GM23338 (cell line): Measurements from ENCODE around the gene ADGRB2. TPM values are rescaled to one million over a fixed set of nuclear protein-coding genes. Genes with fewer than 3 reads are reported as not detected.
A peak's percentile ranks its signal among the peaks of the same experiment; 100 is the strongest.

ENCODE experiments used
- ATAC-seq: fragments of 200-7000 bp; cut with Tn5 transposase; 3 replicates; pipeline ENCODE4 v1.9.1; 2020
- DNase-seq: peaks from one replicate; pipeline ENCODE4 v3.0.0-alpha.2; 2015; ENCODE audit warnings: low spot score
- H2AFZ ChIP-seq: fragments of 200-600 bp; sonication (generic); 2 replicates; pipeline ENCODE4 v1.8.0; 2016; ENCODE audit warnings: antibody characterized with exemption, mild to moderate bottlenecking, moderate library complexity
- H3F3A ChIP-seq: fragments of 200-600 bp; sonication (generic); replicated peaks from 2 replicates; pipeline ENCODE4 v1.8.0; 2017; ENCODE audit warnings: antibody characterized with exemption, mixed run types, low read depth
- H3K27ac ChIP-seq: fragments of 200-600 bp; sonication (generic); 2 replicates; pipeline ENCODE4 v1.6.1; 2016; ENCODE audit warnings: low read depth
- H3K27me3 ChIP-seq: fragments of 200-600 bp; sonication (generic); 2 replicates; pipeline ENCODE4 v1.8.0; 2016; ENCODE audit warnings: mild to moderate bottlenecking, mixed run types, moderate library complexity; ENCODE audit not compliant: insufficient read depth
- H3K36me3 ChIP-seq: fragments of 200-600 bp; sonication (generic); 2 replicates; pipeline ENCODE4 v1.8.0; 2016; ENCODE audit warnings: mild to moderate bottlenecking; ENCODE audit not compliant: insufficient read depth
- H3K4me1 ChIP-seq: fragments of 200-600 bp; sonication (generic); 2 replicates; pipeline ENCODE4 v1.8.0; 2016; ENCODE audit warnings: mild to moderate bottlenecking, moderate library complexity; ENCODE audit not compliant: insufficient read depth
- H3K4me2 ChIP-seq: fragments of 200-600 bp; sonication (generic); 2 replicates; pipeline ENCODE4 v1.7.1; 2017; ENCODE audit warnings: mixed run types
- H3K4me3 ChIP-seq: fragments of 200-600 bp; sonication (generic); 2 replicates; pipeline ENCODE4 v1.6.1; 2016; ENCODE audit warnings: mixed run types
- H3K79me2 ChIP-seq: fragments of 200-600 bp; sonication (generic); replicated peaks from 2 replicates; pipeline ENCODE4 v1.8.0; 2017; ENCODE audit warnings: mild to moderate bottlenecking; ENCODE audit not compliant: insufficient read depth
- H3K9me2 ChIP-seq: fragments of 200-600 bp; sonication (generic); 2 replicates; pipeline ENCODE4 v1.8.0; 2017; ENCODE audit not compliant: insufficient read depth
- H4K20me1 ChIP-seq: fragments of 200-600 bp; sonication (generic); replicated peaks from 2 replicates; pipeline ENCODE4 v1.8.0; 2017; ENCODE audit warnings: mild to moderate bottlenecking; ENCODE audit not compliant: insufficient read depth
- H3K27ac Mint-ChIP-seq: 2 replicates; pipeline ENCODE4 v1.8.0; 2020; ENCODE audit warnings: inconsistent platforms, mild to moderate bottlenecking, moderate library complexity, mixed read lengths
- H3K27me3 Mint-ChIP-seq: 3 replicates; pipeline ENCODE4 v1.8.0; 2022; ENCODE audit warnings: low read depth, mild to moderate bottlenecking, moderate library complexity, mixed read lengths, inconsistent platforms; ENCODE audit not compliant: insufficient read depth, poor library complexity
- H3K36me3 Mint-ChIP-seq: 3 replicates; pipeline ENCODE4 v1.8.0; 2021; ENCODE audit warnings: low read depth, mild to moderate bottlenecking, inconsistent platforms, moderate library complexity, mixed read lengths
- H3K4me1 Mint-ChIP-seq: 3 replicates; pipeline ENCODE4 v1.8.0; 2020; ENCODE audit warnings: mild to moderate bottlenecking, inconsistent platforms, mixed read lengths
- H3K4me3 Mint-ChIP-seq: 3 replicates; pipeline ENCODE4 v1.8.0; 2021; ENCODE audit warnings: moderate library complexity, mild to moderate bottlenecking, inconsistent platforms, mixed read lengths
- H3K9me3 Mint-ChIP-seq: 3 replicates; pipeline ENCODE4 v1.8.0; 2020; ENCODE audit warnings: moderate library complexity, mild to moderate bottlenecking, inconsistent platforms, mixed read lengths
- CREB1 ChIP-seq: fragments of 250-450 bp; sonication (Bioruptor Pico); IDR thresholded peaks from 2 replicates; pipeline ENCODE4 v1.5.0; 2020; ENCODE audit warnings: low read depth, mild to moderate bottlenecking, moderate library complexity
- EZH2 ChIP-seq: fragments of 200-600 bp; sonication (generic); IDR thresholded peaks from one replicate; pipeline ENCODE4 v1.8.0; 2017; ENCODE audit warnings: antibody characterized with exemption, mild to moderate bottlenecking, low read depth; ENCODE audit not compliant: unreplicated experiment
- EZH2phosphoT487 ChIP-seq: fragments of 200-600 bp; sonication (generic); IDR thresholded peaks from one replicate; pipeline ENCODE4 v1.8.1; 2018; ENCODE audit warnings: antibody characterized with exemption; ENCODE audit not compliant: unreplicated experiment
- JUNB ChIP-seq: IDR thresholded peaks from one replicate; pipeline ENCODE4 v1.6.1; 2016; ENCODE audit warnings: antibody characterized with exemption; ENCODE audit not compliant: unreplicated experiment
- NANOG ChIP-seq: IDR thresholded peaks from 2 replicates; pipeline ENCODE4 v1.6.1; 2016; ENCODE audit warnings: antibody characterized with exemption, borderline replicate concordance
- POLR2AphosphoS5 ChIP-seq: IDR thresholded peaks from 2 replicates; pipeline ENCODE4 v1.6.1; 2016; ENCODE audit warnings: antibody characterized with exemption, low read depth
- REST ChIP-seq: IDR thresholded peaks from one replicate; pipeline ENCODE4 v1.6.1; 2018; ENCODE audit warnings: antibody characterized with exemption; ENCODE audit not compliant: unreplicated experiment
- STAT1 ChIP-seq: IDR thresholded peaks from one replicate; pipeline ENCODE4 v1.6.1; 2016; ENCODE audit warnings: antibody characterized with exemption; ENCODE audit not compliant: unreplicated experiment
- ZNF114 ChIP-seq: fragments of 250-450 bp; sonication (Bioruptor Pico); IDR thresholded peaks from 2 replicates; pipeline ENCODE4 v1.5.0; 2020; ENCODE audit warnings: mild to moderate bottlenecking, moderate library complexity
- ZNF331 ChIP-seq: fragments of 250-450 bp; sonication (Bioruptor Pico); IDR thresholded peaks from 2 replicates; pipeline ENCODE4 v1.5.0; 2020; ENCODE audit warnings: low read depth, mild to moderate bottlenecking, moderate library complexity
- ZNF462 ChIP-seq: fragments of 250-450 bp; sonication (Bioruptor Pico); IDR thresholded peaks from 2 replicates; pipeline ENCODE4 v1.5.0; 2020; ENCODE audit warnings: mild to moderate bottlenecking, moderate library complexity
- polyA plus RNA-seq: library from polyadenylated mRNA; unstranded; fragments of >200 nt; fragmentation: Nextera tagmentation; extraction: Ambion mirVana; gene quantifications from 2 replicates; pipeline ENCODE4 v1.2.1, GENCODE V29; 2016
- total RNA-seq: library from RNA; depleted of rRNA; stranded (reverse); fragments of >200 nt; shearing (Covaris generic); gene quantifications from 2 replicates; pipeline ENCODE4 v1.2.3, GENCODE V29; 2014
- TF ChIP-seq, protein P1 (sequence below): IDR thresholded peaks from 2 replicates; pipeline ENCODE4 v1.6.1; 2016; ENCODE audit warnings: antibody characterized with exemption
- TF ChIP-seq, protein P2 (sequence below), 2 experiments: fragments of 200-600 bp in 1 of 2; sonication (generic) in 1 of 2; conservative IDR thresholded peaks; 2 replicates each; pipeline versions ENCODE4 v1.5.1 to v1.6.1; 2016 to 2017; ENCODE audit warnings: antibody characterized with exemption in 2 of 2, low read depth in 2 of 2, mild to moderate bottlenecking in 2 of 2, moderate library complexity in 1 of 2

Gene ADGRB2
- total and polyA plus RNA-seq, 2 experiments from 2014 or later = 8.0 to 27.8 TPM

GRCh38 chr1:31798086-31798432 is 33.9 kb upstream of the ADGRB2 start:
- no peak overlapping the region for H3K27ac Mint-ChIP-seq

More at GRCh38 chr1:31798086-31798432, 33.9 kb upstream of the ADGRB2 start:
- H3K9me3 Mint-ChIP-seq = no peaks in the 10 kb centered on the region
- peaks cover 3% of the 10 kb centered on the region; the same call in 1 of the 2 replicates for H3K4me1 ChIP-seq
- no peak for ATAC-seq
- no peak overlapping the region for H3K27ac ChIP-seq
- H3K4me3 ChIP-seq = no peak overlapping the region
- no peaks in the 10 kb centered on the region for H3K36me3 Mint-ChIP-seq
- H3F3A ChIP-seq = no peaks in the 10 kb centered on the region
- no peak for DNase-seq
- peak overlapping the region; percentile 32; the same call in 1 of the 2 replicates for H3K4me2 ChIP-seq
- H4K20me1 ChIP-seq = no peaks in the 10 kb centered on the region
- H3K79me2 ChIP-seq = no peaks in the 10 kb centered on the region
- no peaks in the 10 kb centered on the region for H3K27me3 ChIP-seq
- H2AFZ ChIP-seq = no peak overlapping the region; the same call in 1 of the 2 replicates
- no peak overlapping the region for H3K4me3 Mint-ChIP-seq
- peaks cover 34% of the 10 kb centered on the region for H3K4me1 Mint-ChIP-seq
- no peaks in the 10 kb centered on the region for H3K36me3 ChIP-seq
- H3K27me3 Mint-ChIP-seq = peaks cover 10% of the 10 kb centered on the region
- no peak for TF ChIP-seq EZH2
- no peak for TF ChIP-seq REST
- no peak for TF ChIP-seq STAT1
- no peak for TF ChIP-seq EZH2phosphoT487
- no peak for TF ChIP-seq CREB1 (CRISPR knock-in tag)
- no peak for TF ChIP-seq ZNF331 (CRISPR knock-in tag)
- TF ChIP-seq, protein P1, sequence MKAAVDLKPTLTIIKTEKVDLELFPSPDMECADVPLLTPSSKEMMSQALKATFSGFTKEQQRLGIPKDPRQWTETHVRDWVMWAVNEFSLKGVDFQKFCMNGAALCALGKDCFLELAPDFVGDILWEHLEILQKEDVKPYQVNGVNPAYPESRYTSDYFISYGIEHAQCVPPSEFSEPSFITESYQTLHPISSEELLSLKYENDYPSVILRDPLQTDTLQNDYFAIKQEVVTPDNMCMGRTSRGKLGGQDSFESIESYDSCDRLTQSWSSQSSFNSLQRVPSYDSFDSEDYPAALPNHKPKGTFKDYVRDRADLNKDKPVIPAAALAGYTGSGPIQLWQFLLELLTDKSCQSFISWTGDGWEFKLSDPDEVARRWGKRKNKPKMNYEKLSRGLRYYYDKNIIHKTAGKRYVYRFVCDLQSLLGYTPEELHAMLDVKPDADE = no peak
- no peak for TF ChIP-seq JUNB
- no peak for TF ChIP-seq NANOG
- TF ChIP-seq, protein P2, sequence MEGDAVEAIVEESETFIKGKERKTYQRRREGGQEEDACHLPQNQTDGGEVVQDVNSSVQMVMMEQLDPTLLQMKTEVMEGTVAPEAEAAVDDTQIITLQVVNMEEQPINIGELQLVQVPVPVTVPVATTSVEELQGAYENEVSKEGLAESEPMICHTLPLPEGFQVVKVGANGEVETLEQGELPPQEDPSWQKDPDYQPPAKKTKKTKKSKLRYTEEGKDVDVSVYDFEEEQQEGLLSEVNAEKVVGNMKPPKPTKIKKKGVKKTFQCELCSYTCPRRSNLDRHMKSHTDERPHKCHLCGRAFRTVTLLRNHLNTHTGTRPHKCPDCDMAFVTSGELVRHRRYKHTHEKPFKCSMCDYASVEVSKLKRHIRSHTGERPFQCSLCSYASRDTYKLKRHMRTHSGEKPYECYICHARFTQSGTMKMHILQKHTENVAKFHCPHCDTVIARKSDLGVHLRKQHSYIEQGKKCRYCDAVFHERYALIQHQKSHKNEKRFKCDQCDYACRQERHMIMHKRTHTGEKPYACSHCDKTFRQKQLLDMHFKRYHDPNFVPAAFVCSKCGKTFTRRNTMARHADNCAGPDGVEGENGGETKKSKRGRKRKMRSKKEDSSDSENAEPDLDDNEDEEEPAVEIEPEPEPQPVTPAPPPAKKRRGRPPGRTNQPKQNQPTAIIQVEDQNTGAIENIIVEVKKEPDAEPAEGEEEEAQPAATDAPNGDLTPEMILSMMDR (conservative IDR thresholded peaks at IDR 0.05; ENCODE audit: low read depth in 2 of 2) = no peak
- no peak for TF ChIP-seq POLR2AphosphoS5
- no peak for TF ChIP-seq ZNF114 (CRISPR knock-in tag)
- TF ChIP-seq ZNF462 (CRISPR knock-in tag) = no peak
- H3K9me2 ChIP-seq = no peaks in the 10 kb centered on the region
